ENCODE measurements around the gene PLXDC1.

Gene PLXDC1

DNA sequence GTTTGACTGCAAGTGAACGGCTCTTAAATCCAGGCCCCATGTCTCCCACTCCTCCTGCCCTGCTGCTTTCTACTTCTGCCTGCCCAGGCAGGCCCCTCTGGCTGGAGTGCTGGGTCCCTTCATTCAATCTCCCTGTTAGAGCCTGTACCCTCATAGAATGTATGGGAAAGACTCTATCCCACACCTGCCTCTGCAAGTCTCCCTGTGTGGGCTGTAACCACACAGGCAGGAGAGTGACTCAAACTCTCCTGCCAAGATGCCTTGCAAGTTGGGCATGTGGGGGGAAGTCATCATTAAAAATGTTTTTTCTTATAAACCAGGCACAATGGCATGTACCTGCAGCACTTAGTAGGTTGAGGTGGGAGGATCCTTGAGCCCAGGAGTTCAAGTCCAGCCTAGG lies 77.5 kb downstream of the PLXDC1 start:
- Histone ChIP-seq H3K27me3 (ENCODE audit: insufficient read depth, poor library complexity, severe bottlenecking) (no peaks in the 10 kb centered on the region), H3K27ac (replicated peaks) (no peak overlapping the region), H3K4me3 (replicated peaks; ENCODE audit: insufficient read depth, low read length) (no peak overlapping the region)
- TF ChIP-seq CTCF (IDR thresholded peaks at IDR 0.05; ENCODE audit: insufficient read depth, low read length): no peak
- TF ChIP-seq, protein P1, sequence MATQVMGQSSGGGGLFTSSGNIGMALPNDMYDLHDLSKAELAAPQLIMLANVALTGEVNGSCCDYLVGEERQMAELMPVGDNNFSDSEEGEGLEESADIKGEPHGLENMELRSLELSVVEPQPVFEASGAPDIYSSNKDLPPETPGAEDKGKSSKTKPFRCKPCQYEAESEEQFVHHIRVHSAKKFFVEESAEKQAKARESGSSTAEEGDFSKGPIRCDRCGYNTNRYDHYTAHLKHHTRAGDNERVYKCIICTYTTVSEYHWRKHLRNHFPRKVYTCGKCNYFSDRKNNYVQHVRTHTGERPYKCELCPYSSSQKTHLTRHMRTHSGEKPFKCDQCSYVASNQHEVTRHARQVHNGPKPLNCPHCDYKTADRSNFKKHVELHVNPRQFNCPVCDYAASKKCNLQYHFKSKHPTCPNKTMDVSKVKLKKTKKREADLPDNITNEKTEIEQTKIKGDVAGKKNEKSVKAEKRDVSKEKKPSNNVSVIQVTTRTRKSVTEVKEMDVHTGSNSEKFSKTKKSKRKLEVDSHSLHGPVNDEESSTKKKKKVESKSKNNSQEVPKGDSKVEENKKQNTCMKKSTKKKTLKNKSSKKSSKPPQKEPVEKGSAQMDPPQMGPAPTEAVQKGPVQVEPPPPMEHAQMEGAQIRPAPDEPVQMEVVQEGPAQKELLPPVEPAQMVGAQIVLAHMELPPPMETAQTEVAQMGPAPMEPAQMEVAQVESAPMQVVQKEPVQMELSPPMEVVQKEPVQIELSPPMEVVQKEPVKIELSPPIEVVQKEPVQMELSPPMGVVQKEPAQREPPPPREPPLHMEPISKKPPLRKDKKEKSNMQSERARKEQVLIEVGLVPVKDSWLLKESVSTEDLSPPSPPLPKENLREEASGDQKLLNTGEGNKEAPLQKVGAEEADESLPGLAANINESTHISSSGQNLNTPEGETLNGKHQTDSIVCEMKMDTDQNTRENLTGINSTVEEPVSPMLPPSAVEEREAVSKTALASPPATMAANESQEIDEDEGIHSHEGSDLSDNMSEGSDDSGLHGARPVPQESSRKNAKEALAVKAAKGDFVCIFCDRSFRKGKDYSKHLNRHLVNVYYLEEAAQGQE (IDR thresholded peaks at IDR 0.05; ENCODE audit: insufficient replicate concordance, low read depth): no peak
- no peak for TF ChIP-seq POLR2AphosphoS5 (IDR thresholded peaks at IDR 0.05; ENCODE audit: low read depth)
- no peak for TF ChIP-seq GABPA (IDR thresholded peaks at IDR 0.05; ENCODE audit: low read depth)
- no peak for TF ChIP-seq SPI1 (IDR thresholded peaks at IDR 0.05; ENCODE audit: borderline replicate concordance, low read depth)
- DNase-seq (ENCODE audit: low read depth in 1 of 2, low spot score in 1 of 2): no peak

DNA sequence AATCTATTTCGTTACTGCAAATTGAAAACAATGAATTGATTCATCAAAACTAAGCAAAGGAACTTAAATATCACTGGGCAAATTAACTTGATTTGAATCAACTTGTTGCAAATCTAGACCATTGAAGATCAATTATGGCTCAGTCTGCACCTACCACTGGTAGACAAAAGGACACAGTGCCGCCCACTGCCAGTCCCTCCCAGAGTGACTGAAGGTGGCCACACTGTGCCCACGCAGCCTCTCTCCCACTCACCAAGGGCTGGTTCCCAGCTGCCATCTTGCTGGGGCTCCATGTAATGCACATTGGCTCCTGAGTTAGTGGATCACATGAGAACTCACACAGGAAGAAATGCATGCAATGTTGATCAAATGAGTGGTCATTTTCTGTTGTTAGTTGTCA lies 78.1 kb downstream of the PLXDC1 start:
- H3K27ac ChIP-seq (replicated peaks): no peak overlapping the region
- TF ChIP-seq POLR2AphosphoS5 (IDR thresholded peaks at IDR 0.05; ENCODE audit: low read depth) (no peak), SPI1 (IDR thresholded peaks at IDR 0.05; ENCODE audit: borderline replicate concordance, low read depth) (no peak), CTCF (IDR thresholded peaks at IDR 0.05; ENCODE audit: insufficient read depth, low read length) (no peak), GABPA (IDR thresholded peaks at IDR 0.05; ENCODE audit: low read depth) (no peak)
- TF ChIP-seq, protein P1 (IDR thresholded peaks at IDR 0.05; ENCODE audit: insufficient replicate concordance, low read depth): no peak
- no peak for DNase-seq (ENCODE audit: low read depth in 1 of 2, low spot score in 1 of 2)
- H3K27me3 ChIP-seq (ENCODE audit: insufficient read depth, poor library complexity, severe bottlenecking): no peaks in the 10 kb centered on the region
- H3K4me3 ChIP-seq (replicated peaks; ENCODE audit: insufficient read depth, low read length): no peak overlapping the region

GRCh38 chr17:39071573-39071972 lies 79.9 kb downstream of the PLXDC1 start:
- TF ChIP-seq SPI1 (IDR thresholded peaks at IDR 0.05; ENCODE audit: borderline replicate concordance, low read depth): no peak
- no peak for TF ChIP-seq GABPA (IDR thresholded peaks at IDR 0.05; ENCODE audit: low read depth)
- no peak for TF ChIP-seq CTCF (IDR thresholded peaks at IDR 0.05; ENCODE audit: insufficient read depth, low read length)
- TF ChIP-seq, protein P1 (IDR thresholded peaks at IDR 0.05; ENCODE audit: insufficient replicate concordance, low read depth): no peak
- TF ChIP-seq POLR2AphosphoS5 (IDR thresholded peaks at IDR 0.05; ENCODE audit: low read depth): no peak

More at GRCh38 chr17:39071573-39071972, 79.9 kb downstream of the PLXDC1 start:
- Histone ChIP-seq H3K4me3 (replicated peaks; ENCODE audit: insufficient read depth, low read length) (no peak overlapping the region), H3K27me3 (ENCODE audit: insufficient read depth, poor library complexity, severe bottlenecking) (no peaks in the 10 kb centered on the region), H3K27ac (replicated peaks) (no peak overlapping the region)
- no peak for DNase-seq (ENCODE audit: low read depth in 1 of 2, low spot score in 1 of 2)
